Testis (tissue), 3 donors: Measurements from ENCODE around the gene HECTD4. TPM values are rescaled to one million over a fixed set of nuclear protein-coding genes. Genes with fewer than 3 reads are reported as not detected.

Experiments used
- DNase-seq: peaks from one replicate; pipeline ENCODE4 v3.0.0-alpha.2; 2019
- H3K27ac ChIP-seq, 2 donors: fragments of 200-600 bp; sonication (generic); one replicate each; pipeline ENCODE4 v1.5.1; 2019
- H3K27me3 ChIP-seq: fragments of 200-600 bp; sonication (generic); one replicate; pipeline ENCODE4 v1.5.1; 2019
- H3K36me3 ChIP-seq: fragments of 200-600 bp; sonication (generic); one replicate; pipeline ENCODE4 v1.5.1; 2017; ENCODE audit warnings: low read depth; ENCODE audit errors: missing control alignments
- H3K4me1 ChIP-seq: fragments of 200-600 bp; sonication (generic); one replicate; pipeline ENCODE4 v1.5.1; 2019
- H3K4me3 ChIP-seq, 2 donors: fragments of 200-600 bp; sonication (generic); one replicate each; pipeline ENCODE4 v1.5.1; 2017 to 2019
- H3K9me3 ChIP-seq: fragments of 200-600 bp; sonication (generic); one replicate; pipeline ENCODE4 v1.5.1; 2017
- CTCF ChIP-seq, 3 experiments: fragments of 450-650 bp in 2 of 3; fragments of 200-600 bp in 1 of 3; sonication (generic) in 1 of 3; IDR thresholded peaks; one replicate each; pipeline ENCODE4 v1.5.1; 2016 to 2019; ENCODE audit warnings: antibody characterized with exemption in 3 of 3, mild to moderate bottlenecking in 2 of 3, moderate library complexity in 1 of 3
- POLR2A ChIP-seq: fragments of 450-650 bp; IDR thresholded peaks from one replicate; pipeline ENCODE4 v1.6.1; 2017; ENCODE audit warnings: antibody characterized with exemption, mild to moderate bottlenecking, moderate library complexity
- WGBS, 2 donors: methylation state at CpG; one replicate each; pipeline ENCODE4 v1.1.5; 2018; 5-methylcytosine and 5-hydroxymethylcytosine counted together
- intact Hi-C: fragments of 100-400 bp; cut with DNase I; formaldehyde crosslinking; loops from one replicate; pipeline ENCODE4 v1.15.1; 2023; ENCODE audit warnings: low total_unique reads
- polyA plus RNA-seq: library from polyadenylated mRNA; stranded (reverse); fragments of 350-450 nt; fragmentation: Illumina TruSeq; extraction: RNeasy Lipid Tissue Mini Kit (QIAGEN cat#74804); gene quantifications from one replicate; pipeline ENCODE4 v1.2.3, GENCODE V29; 2014; ENCODE audit warnings: low read depth, low replicate concordance; ENCODE audit not compliant: insufficient read depth
- total RNA-seq, 2 donors: library from RNA; depleted of rRNA; stranded (reverse); fragments of >200 nt; gene quantifications; one replicate each; pipeline ENCODE4 v1.2.3, GENCODE V29; 2016

HECTD4 gene
- total and polyA plus RNA-seq, 3 donors from 2014 or later: 49.6 to 91.8 (median 68.8) TPM

GRCh38 chr12:112327209-112327938 is 54.9 kb downstream of the HECTD4 start:
- intact Hi-C loops: no loop called here
- no peak overlapping the region for H3K4me3 ChIP-seq

DNA sequence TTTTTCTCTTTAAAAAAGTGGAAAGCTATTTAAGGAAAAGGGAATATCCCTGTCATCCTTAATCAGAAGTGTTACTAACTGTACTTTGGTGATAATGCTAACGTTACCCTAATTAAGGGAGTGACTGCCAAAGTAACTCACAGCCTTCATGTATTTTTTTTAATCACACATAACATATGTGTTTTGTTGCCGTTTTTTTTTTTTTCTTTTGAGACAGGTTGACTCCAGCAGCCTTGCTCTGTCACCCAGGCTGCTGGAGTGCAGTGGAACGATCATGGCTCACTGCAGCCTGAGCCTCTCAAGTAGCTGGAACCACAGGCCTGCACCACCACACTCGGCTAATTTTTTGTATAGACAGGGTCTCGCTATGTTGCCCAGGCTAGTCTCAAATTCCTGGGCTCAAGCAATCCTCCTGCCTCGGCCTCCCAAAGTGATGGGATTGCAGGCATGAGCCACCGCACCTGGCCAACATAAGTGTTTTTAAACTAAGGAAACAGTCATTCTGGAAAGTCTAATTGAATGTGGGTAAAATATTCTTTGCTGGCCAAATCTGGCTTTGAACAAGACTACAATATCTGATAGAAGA is 56.5 kb downstream of the HECTD4 start:
- TF ChIP-seq POLR2A (no peak), CTCF (IDR thresholded peaks at IDR 0.05) (no peak)
- Histone ChIP-seq H3K27ac (no peak overlapping the region), H3K27me3 (no peaks in the 10 kb centered on the region), H3K36me3 (no peaks in the 10 kb centered on the region), H3K4me1 (peaks cover 3% of the 10 kb centered on the region), H3K4me3 (no peak overlapping the region), H3K9me3 (no peaks in the 10 kb centered on the region)
- 75 to 78% methylated on average over 7 of the region's 7 CpGs for WGBS, 2 donors
- no peak for DNase-seq
- intact Hi-C loops: no loop called here

More at GRCh38 chr12:112327209-112327938, 54.9 kb downstream of the HECTD4 start:
- H3K36me3 ChIP-seq: no peaks in the 10 kb centered on the region
- no peak overlapping the region for H3K27ac ChIP-seq
- 85 to 87% methylated on average over 7 of the region's 7 CpGs for WGBS, 2 donors
- H3K27me3 ChIP-seq: no peaks in the 10 kb centered on the region
- DNase-seq: no peak
- TF ChIP-seq POLR2A (no peak), CTCF (IDR thresholded peaks at IDR 0.05) (no peak)
- no peaks in the 10 kb centered on the region for H3K4me1 ChIP-seq
- no peaks in the 10 kb centered on the region for H3K9me3 ChIP-seq

GRCh38 chr12:112325157-112325556 is 57.1 kb downstream of the HECTD4 start:
- H3K9me3 ChIP-seq: no peaks in the 10 kb centered on the region
- 61 to 64% methylated on average over 1 of the region's 1 CpG for WGBS, 2 donors
- H3K4me3 ChIP-seq: no peak overlapping the region
- H3K27me3 ChIP-seq: no peaks in the 10 kb centered on the region
- DNase-seq: no peak
- H3K27ac ChIP-seq: no peak overlapping the region
- H3K36me3 ChIP-seq: no peaks in the 10 kb centered on the region
- peaks cover 3% of the 10 kb centered on the region for H3K4me1 ChIP-seq
- TF ChIP-seq POLR2A (no peak), CTCF (IDR thresholded peaks at IDR 0.05) (no peak)
- intact Hi-C loops: no loop called here

GRCh38 chr12:112322882-112323547 is 59.2 kb downstream of the HECTD4 start:
- Histone ChIP-seq H3K4me3 (no peak overlapping the region), H3K27ac (no peak overlapping the region), H3K4me1 (peaks cover 3% of the 10 kb centered on the region), H3K27me3 (no peaks in the 10 kb centered on the region), H3K36me3 (no peaks in the 10 kb centered on the region), H3K9me3 (no peaks in the 10 kb centered on the region)
- intact Hi-C loops: no loop called here
- DNase-seq: no peak
- 84 to 88% methylated on average over 4 of the region's 4 CpGs for WGBS, 2 donors
- no peak for TF ChIP-seq CTCF (IDR thresholded peaks at IDR 0.05)
- no peak for TF ChIP-seq POLR2A
